Thoracic aorta (tissue), 2 donors: Measurements from ENCODE around the gene ATP2A3. TPM values are rescaled to one million over a fixed set of nuclear protein-coding genes. Genes with fewer than 3 reads are reported as not detected.

Source experiments
- ATAC-seq: fragments of 150-250 bp; one replicate; pipeline ENCODE4 v1.8.0; 2017; ENCODE audit warnings: low read depth; ENCODE audit not compliant: insufficient number of reproducible peaks, low FRiP score
- DNase-seq: peaks from one replicate; pipeline ENCODE4 v3.0.0-alpha.2; 2020; ENCODE audit warnings: low spot score
- H3K27ac ChIP-seq, 2 donors: fragments of 200-600 bp; sonication (generic); 1 replicate in 1 of 2; 2 replicates in 1 of 2; pipeline ENCODE4 v1.5.1; 2016; ENCODE audit warnings: mild to moderate bottlenecking in 2 of 2, moderate library complexity in 2 of 2
- H3K27me3 ChIP-seq: fragments of 200-600 bp; sonication (generic); replicated peaks from 2 replicates; pipeline ENCODE4 v1.6.0; 2016; ENCODE audit warnings: mild to moderate bottlenecking; ENCODE audit not compliant: insufficient read depth
- H3K36me3 ChIP-seq: fragments of 200-600 bp; sonication (generic); one replicate; pipeline ENCODE4 v1.5.1; 2016
- H3K4me1 ChIP-seq, 2 donors: fragments of 200-600 bp; sonication (generic); 1 replicate in 1 of 2; 2 replicates in 1 of 2; pipeline versions ENCODE4 v1.5.1 to v1.6.0; 2016; ENCODE audit warnings: low read depth in 2 of 2, mild to moderate bottlenecking in 1 of 2; ENCODE audit not compliant: control insufficient read depth in 1 of 2
- H3K4me3 ChIP-seq: fragments of 200-600 bp; sonication (generic); 2 replicates; pipeline ENCODE4 v1.5.1; 2016; ENCODE audit warnings: mild to moderate bottlenecking
- H3K9me3 ChIP-seq: fragments of 200-600 bp; sonication (generic); 2 replicates; pipeline ENCODE4 v1.5.1; 2016
- total RNA-seq, 2 donors: library from RNA; depleted of rRNA; stranded (reverse); fragments of >200 nt; gene quantifications; one replicate each; pipeline versions ENCODE4 v1.1.0 to v1.2.3, GENCODE V29; 2016
- TF ChIP-seq, protein P1 (sequence below): fragments of 200-600 bp; sonication (generic); IDR thresholded peaks from one replicate; pipeline ENCODE4 v1.5.1; 2019; ENCODE audit warnings: antibody characterized with exemption

The ATP2A3 gene
- total RNA-seq, 2 donors from 2014 or later: 37.2 to 50.4 TPM

DNA sequence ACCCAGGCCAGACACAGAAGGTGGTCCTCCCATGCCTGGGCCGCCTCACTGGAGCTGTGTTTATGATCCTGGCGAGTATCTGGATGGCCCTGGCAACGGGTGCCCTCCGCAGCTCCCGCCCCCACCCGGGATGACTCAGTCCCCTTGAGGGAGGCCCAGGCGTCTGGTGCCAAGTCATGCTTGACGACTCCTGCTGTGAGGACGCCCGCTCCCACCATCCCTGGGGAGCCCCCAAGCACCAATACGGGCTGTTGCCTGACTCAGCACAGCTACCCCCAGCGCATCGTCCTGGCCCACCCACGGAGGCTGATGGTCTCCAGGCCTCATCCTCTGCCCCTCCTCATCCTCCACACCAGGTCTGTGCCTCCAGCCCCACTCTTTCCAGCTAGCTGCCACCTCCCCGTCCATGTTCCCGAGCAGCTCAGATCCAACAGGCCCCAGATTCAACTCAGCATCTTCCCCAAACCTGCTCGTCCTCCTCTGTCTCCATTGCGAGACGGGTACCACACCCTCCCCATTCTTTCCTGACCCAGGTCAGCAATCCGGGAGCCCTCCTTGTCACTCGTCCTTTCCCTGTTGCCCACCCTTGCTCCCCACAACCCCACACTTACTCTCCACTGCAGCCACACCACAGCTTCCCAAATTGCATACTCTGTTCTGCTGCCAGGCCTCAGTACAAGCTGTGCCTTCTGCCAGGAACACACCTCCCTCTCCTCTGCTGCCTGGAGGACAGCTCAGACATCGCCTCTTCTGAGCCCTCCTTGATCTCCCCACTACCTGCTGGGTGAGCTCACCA lies 74.0 kb downstream of the ATP2A3 start:
- peak; percentile 34 for ATAC-seq
- no peaks in the 10 kb centered on the region for H3K9me3 ChIP-seq
- TF ChIP-seq, protein P1, sequence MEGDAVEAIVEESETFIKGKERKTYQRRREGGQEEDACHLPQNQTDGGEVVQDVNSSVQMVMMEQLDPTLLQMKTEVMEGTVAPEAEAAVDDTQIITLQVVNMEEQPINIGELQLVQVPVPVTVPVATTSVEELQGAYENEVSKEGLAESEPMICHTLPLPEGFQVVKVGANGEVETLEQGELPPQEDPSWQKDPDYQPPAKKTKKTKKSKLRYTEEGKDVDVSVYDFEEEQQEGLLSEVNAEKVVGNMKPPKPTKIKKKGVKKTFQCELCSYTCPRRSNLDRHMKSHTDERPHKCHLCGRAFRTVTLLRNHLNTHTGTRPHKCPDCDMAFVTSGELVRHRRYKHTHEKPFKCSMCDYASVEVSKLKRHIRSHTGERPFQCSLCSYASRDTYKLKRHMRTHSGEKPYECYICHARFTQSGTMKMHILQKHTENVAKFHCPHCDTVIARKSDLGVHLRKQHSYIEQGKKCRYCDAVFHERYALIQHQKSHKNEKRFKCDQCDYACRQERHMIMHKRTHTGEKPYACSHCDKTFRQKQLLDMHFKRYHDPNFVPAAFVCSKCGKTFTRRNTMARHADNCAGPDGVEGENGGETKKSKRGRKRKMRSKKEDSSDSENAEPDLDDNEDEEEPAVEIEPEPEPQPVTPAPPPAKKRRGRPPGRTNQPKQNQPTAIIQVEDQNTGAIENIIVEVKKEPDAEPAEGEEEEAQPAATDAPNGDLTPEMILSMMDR: no peak
- H3K27ac ChIP-seq: peak overlapping the region; percentile 68 to 89
- H3K4me3 ChIP-seq: peak overlapping the region; percentile 41
- peak; percentile 73 for DNase-seq
- H3K36me3 ChIP-seq: no peaks in the 10 kb centered on the region
- H3K27me3 ChIP-seq: no peaks in the 10 kb centered on the region
- peaks cover 23 to 68% of the 10 kb centered on the region in 2 donors for H3K4me1 ChIP-seq

DNA sequence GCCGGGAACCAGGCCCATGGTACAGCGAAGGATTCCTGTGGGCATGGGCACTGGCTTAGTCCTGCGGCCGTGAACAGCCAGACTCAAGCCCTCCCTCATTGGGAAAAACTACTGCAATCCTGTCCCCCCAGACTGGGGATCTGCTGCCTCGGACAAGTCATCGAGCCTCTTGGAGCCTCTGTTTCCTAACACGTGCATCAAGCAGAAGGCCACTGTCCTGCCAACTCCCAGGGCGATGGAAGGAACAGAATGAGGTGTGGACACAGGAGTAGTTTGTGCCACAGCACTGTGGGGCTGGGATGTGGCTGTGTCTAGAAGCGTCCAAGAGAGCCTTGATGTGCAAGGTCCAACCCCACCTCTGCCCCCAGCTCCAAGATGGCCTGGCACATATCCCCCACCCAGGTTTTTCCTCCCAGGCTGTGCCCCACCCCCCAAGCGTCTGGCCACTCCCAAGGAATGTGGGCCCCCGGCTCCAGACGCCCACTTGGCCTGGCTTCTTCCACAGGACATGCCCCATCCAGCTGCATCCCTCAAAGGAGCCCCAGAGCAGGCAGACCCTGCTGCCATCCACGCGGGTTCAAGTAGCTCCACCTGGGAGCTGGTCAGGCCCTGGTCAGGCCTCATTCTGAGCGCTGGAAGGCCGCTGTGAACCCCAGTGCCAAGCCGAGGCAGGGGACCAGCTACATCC lies 74.8 kb downstream of the ATP2A3 start:
- Histone ChIP-seq H3K27ac (peak overlapping the region; percentile 68 to 89), H3K36me3 (no peaks in the 10 kb centered on the region), H3K4me3 (peak overlapping the region; percentile 41), H3K27me3 (no peaks in the 10 kb centered on the region), H3K9me3 (no peaks in the 10 kb centered on the region), H3K4me1 (peaks cover 19 to 60% of the 10 kb centered on the region in 2 donors)
- TF ChIP-seq, protein P1: no peak
- no peak for ATAC-seq
- no peak for DNase-seq

DNA sequence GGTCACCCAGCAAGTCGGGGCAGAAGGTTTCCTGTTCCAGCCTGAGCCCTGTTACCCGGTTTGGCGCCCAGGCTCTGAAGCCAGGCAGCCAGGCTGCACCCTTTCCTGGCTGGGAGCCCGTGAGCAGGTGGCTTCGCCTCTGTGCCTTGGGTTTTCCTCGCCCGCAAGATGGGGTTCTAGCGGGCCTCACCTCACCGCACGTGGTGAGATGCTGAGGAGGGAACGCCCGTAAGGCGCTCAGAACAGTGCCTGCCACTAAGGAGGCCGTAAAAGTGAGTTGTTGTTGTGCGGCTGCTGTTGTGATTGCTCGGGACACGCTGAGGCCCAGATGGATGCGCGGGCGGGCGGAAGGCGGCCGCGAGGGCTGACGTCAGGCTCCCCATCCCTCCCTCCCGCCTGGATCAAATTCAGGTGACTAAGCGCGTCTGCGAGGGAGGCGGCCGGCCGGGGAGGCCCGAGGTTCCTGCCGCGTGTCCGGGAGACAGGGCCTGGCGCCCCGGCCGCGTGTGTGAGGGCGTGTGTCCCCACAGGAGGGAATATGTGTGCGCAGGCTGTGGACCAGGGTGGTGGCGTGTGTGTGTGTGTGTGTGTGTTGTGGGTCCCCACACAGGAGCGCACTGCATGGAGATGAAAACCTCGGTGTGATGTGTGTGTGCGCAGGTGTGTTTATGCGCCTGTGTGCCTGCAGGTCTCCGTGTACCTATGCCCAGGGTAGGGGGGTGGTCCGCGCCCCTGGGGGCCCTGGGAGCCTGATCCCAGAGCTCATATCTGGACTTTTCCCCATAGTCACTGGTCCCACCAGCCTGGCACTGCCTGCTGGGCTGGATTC lies 75.7 kb downstream of the ATP2A3 start:
- Histone ChIP-seq H3K4me3 (no peak overlapping the region), H3K9me3 (no peaks in the 10 kb centered on the region), H3K4me1 (peaks cover 19 to 51% of the 10 kb centered on the region in 2 donors), H3K36me3 (no peaks in the 10 kb centered on the region), H3K27ac (peak overlapping the region; percentile 68 to 89), H3K27me3 (no peaks in the 10 kb centered on the region)
- ATAC-seq (no peak), DNase-seq (peak; percentile 27)
- TF ChIP-seq, protein P1: no peak

DNA sequence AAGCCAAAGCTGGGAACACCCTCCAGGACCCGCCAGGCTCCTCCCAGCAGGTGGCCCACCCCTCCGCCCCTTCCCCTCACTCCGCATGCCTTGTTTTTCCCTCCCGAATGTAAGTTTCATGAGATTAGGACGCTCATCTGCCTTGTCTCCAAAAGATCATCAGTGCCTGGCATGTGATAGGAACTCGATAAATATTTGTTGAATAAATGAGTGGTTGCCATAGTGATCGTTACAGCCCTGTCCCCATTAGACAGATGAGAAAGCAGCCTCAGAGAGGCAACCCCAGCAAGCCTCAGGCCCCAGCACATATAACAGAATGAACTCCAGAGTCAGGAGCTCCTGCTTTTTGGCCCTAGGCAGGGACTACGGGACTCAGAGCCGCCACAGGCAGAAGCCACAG lies 76.4 kb downstream of the ATP2A3 start:
- Histone ChIP-seq H3K36me3 (no peaks in the 10 kb centered on the region), H3K27me3 (no peaks in the 10 kb centered on the region), H3K27ac (peak overlapping the region; percentile 65 to 89), H3K9me3 (no peaks in the 10 kb centered on the region), H3K4me3 (no peak overlapping the region), H3K4me1 (peaks cover 19 to 47% of the 10 kb centered on the region in 2 donors)
- TF ChIP-seq, protein P1: no peak
- no peak for ATAC-seq
- DNase-seq: no peak
